Dermis blood vessel endothelial cell (primary cell): ENCODE measurements around the gene EIF3B. TPM values are rescaled to one million over a fixed set of nuclear protein-coding genes. Genes with fewer than 3 reads are reported as not detected.

Experiments used
- total RNA-seq: library from RNA; depleted of rRNA; stranded (reverse); fragments of >200 nt; gene quantifications from 2 replicates; pipeline ENCODE4 v1.2.3, GENCODE V29; 2014

The EIF3B gene
- total RNA-seq, 1 donor from 2014 or later = 250 TPM

Other genes starting within 250 kb of the EIF3B start
- gene MAD1L1, start 121.9 kb upstream of the EIF3B start, total RNA-seq = 48.4 and 53.3 TPM in 2 replicates
- 15.3 and 20.1 TPM in 2 replicates for gene MRM2, start 112.6 kb upstream of the EIF3B start, total RNA-seq
- gene NUDT1, start 112.6 kb upstream of the EIF3B start, total RNA-seq = 8.0 and 14.2 TPM in 2 replicates
- 9.4 and 18.5 TPM in 2 replicates for gene SNX8, start 40.4 kb upstream of the EIF3B start, total RNA-seq
- 6.8 and 21.5 TPM in 2 replicates for gene CHST12, start 48.8 kb downstream of the EIF3B start, total RNA-seq
- gene GRIFIN, start 121.6 kb downstream of the EIF3B start, total RNA-seq = not detected in 2 replicates
- gene LFNG, start 164.9 kb downstream of the EIF3B start, total RNA-seq = 26.4 and 36.4 TPM in 2 replicates
- 31.7 and 38.0 TPM in 2 replicates for gene BRAT1, start 200.7 kb downstream of the EIF3B start, total RNA-seq
- 6.0 and 10.4 TPM in 2 replicates for gene IQCE, start 204.2 kb downstream of the EIF3B start, total RNA-seq